ENCODE data around the gene PPIP5K1. TPM values are rescaled to one million over a fixed set of nuclear protein-coding genes. Genes with fewer than 3 reads are reported as not detected.
A peak's percentile ranks its signal among the peaks of the same experiment; 100 is the strongest.

PPIP5K1 gene
- total RNA-seq, 2 experiments from 2014 or later, result 67.5 to 89.8 TPM

GRCh38 chr15:43509660-43510199 lies 80.3 kb downstream of the PPIP5K1 start:
- intact Hi-C loops (cut with micrococcal nuclease; ENCODE audit: unreplicated experiment), result loop anchor here (2.0 to 5.0 kb wide), 2 partner anchors 29 to 137 kb away; partner anchors contain the start of genes TUBGCP4 and ZSCAN29
- Histone ChIP-seq H3K4me2 (ENCODE audit: low read length) (peak overlapping the region; percentile 91), H3K4me1 (ENCODE audit: insufficient read depth, low read length, poor library complexity, severe bottlenecking) (peaks cover 19% of the 10 kb centered on the region), H4K20me1 (ENCODE audit: insufficient read depth, low read length) (no peaks in the 10 kb centered on the region), H3K36me3 (ENCODE audit: insufficient read depth, low read length) (no peaks in the 10 kb centered on the region), H3K27ac (ENCODE audit: low read depth, low read length, poor library complexity, severe bottlenecking) (peak overlapping the region; percentile 71), H3K4me3 (ENCODE audit: low read depth, low read length, poor library complexity, severe bottlenecking) (peak overlapping the region; percentile 73), H3K9me3 (ENCODE audit: low read length) (no peaks in the 10 kb centered on the region), H3K79me2 (ENCODE audit: insufficient read depth, low read depth, low read length) (no peaks in the 10 kb centered on the region), H2AFZ (ENCODE audit: low read length) (peak overlapping the region; percentile 90; the same call in 1 of the 2 replicates), H3K9me2 (ENCODE audit: insufficient read depth, low read length) (no peaks in the 10 kb centered on the region)
- BruUV-seq (replicated peaks), result no TSS peak
- DNase-seq (ENCODE audit: low spot score), result peak; percentile 18
- no peak for TF ChIP-seq CTCF (conservative IDR thresholded peaks at IDR 0.05; ENCODE audit: low read length)
- TF ChIP-seq EZH2phosphoT487 (IDR thresholded peaks at IDR 0.05; ENCODE audit: borderline replicate concordance, low read depth, low read length), result no peak
- POLR2A ChIA-PET, result interaction anchor here (0.5 to 3.0 kb wide), 3 partner anchors 17 to 382 kb away, joined by 3 to 14 read pairs (median 3); partner anchors contain the start of gene TP53BP1
- CTCF ChIA-PET (ENCODE audit: unreplicated experiment), result interaction anchor here (1.4 kb wide), 1 partner anchor 16 kb away, joined by 3 read pairs; the partner anchor contains the start of gene TP53BP1

- Histone ChIP-seq H3K27ac (ENCODE audit: low read depth, low read length, poor library complexity, severe bottlenecking) (no peak overlapping the region), H2AFZ (ENCODE audit: low read length) (peak overlapping the region; percentile 90; the same call in 1 of the 2 replicates), H3K79me2 (ENCODE audit: insufficient read depth, low read depth, low read length) (no peaks in the 10 kb centered on the region), H3K9me2 (ENCODE audit: insufficient read depth, low read length) (no peaks in the 10 kb centered on the region), H3K36me3 (ENCODE audit: insufficient read depth, low read length) (no peaks in the 10 kb centered on the region), H3K4me1 (ENCODE audit: insufficient read depth, low read length, poor library complexity, severe bottlenecking) (peaks cover 19% of the 10 kb centered on the region), H3K4me3 (ENCODE audit: low read depth, low read length, poor library complexity, severe bottlenecking) (no peak overlapping the region), H3K9me3 (ENCODE audit: low read length) (no peaks in the 10 kb centered on the region), H3K4me2 (ENCODE audit: low read length) (peak overlapping the region; percentile 91), H4K20me1 (ENCODE audit: insufficient read depth, low read length) (no peaks in the 10 kb centered on the region)
- no peak for DNase-seq (ENCODE audit: low spot score)
- ChIA-PET POLR2A (no interaction called here), CTCF (ENCODE audit: unreplicated experiment) (no interaction called here)
- TF ChIP-seq CTCF (conservative IDR thresholded peaks at IDR 0.05; ENCODE audit: low read length), result no peak
- no peak for TF ChIP-seq EZH2phosphoT487 (IDR thresholded peaks at IDR 0.05; ENCODE audit: borderline replicate concordance, low read depth, low read length)
- intact Hi-C loops (cut with micrococcal nuclease; ENCODE audit: unreplicated experiment), result loop anchor here (2.0 kb wide), 1 partner anchor 30 kb away; no protein-coding TSS in a partner anchor
- BruUV-seq (replicated peaks), result no TSS peak
Observed at GRCh38 chr15:43508991-43509659, 80.9 kb downstream of the PPIP5K1 start.

- Histone ChIP-seq H3K4me3 (ENCODE audit: low read depth, low read length, poor library complexity, severe bottlenecking) (no peak overlapping the region), H3K36me3 (ENCODE audit: insufficient read depth, low read length) (no peaks in the 10 kb centered on the region), H3K9me3 (ENCODE audit: low read length) (no peaks in the 10 kb centered on the region), H2AFZ (ENCODE audit: low read length) (no peak overlapping the region), H3K9me2 (ENCODE audit: insufficient read depth, low read length) (no peaks in the 10 kb centered on the region), H3K27ac (ENCODE audit: low read depth, low read length, poor library complexity, severe bottlenecking) (no peak overlapping the region), H3K4me1 (ENCODE audit: insufficient read depth, low read length, poor library complexity, severe bottlenecking) (peaks cover 19% of the 10 kb centered on the region), H3K4me2 (ENCODE audit: low read length) (no peak overlapping the region), H4K20me1 (ENCODE audit: insufficient read depth, low read length) (no peaks in the 10 kb centered on the region), H3K79me2 (ENCODE audit: insufficient read depth, low read depth, low read length) (no peaks in the 10 kb centered on the region)
- intact Hi-C loops (cut with micrococcal nuclease; ENCODE audit: unreplicated experiment), result loop anchor here (2.0 kb wide), 1 partner anchor 30 kb away; no protein-coding TSS in a partner anchor
- POLR2A ChIA-PET, result no interaction called here
- no peak for TF ChIP-seq EZH2phosphoT487 (IDR thresholded peaks at IDR 0.05; ENCODE audit: borderline replicate concordance, low read depth, low read length)
- no peak for TF ChIP-seq CTCF (conservative IDR thresholded peaks at IDR 0.05; ENCODE audit: low read length)
- CTCF ChIA-PET (ENCODE audit: unreplicated experiment), result no interaction called here
- BruUV-seq (replicated peaks), result no TSS peak
- DNase-seq (ENCODE audit: low spot score), result no peak
Observed at GRCh38 chr15:43508421-43508820, 81.6 kb downstream of the PPIP5K1 start.
